ENCODE data around the gene FXN. TPM values are rescaled to one million over a fixed set of nuclear protein-coding genes. Genes with fewer than 3 reads are reported as not detected.

FXN gene
- total RNA-seq, 1 donor = 2.2 TPM

GRCh38 chr9:69040646-69041045 lies 5.1 kb downstream of the FXN start:
- Histone ChIP-seq H3K4me1 (ENCODE audit: insufficient read depth, low read length) (peaks cover 5% of the 10 kb centered on the region), H3K4me3 (ENCODE audit: insufficient read depth, low read length) (no peak overlapping the region), H3K9me3 (ENCODE audit: low read depth, low read length) (no peaks in the 10 kb centered on the region), H3K79me2 (ENCODE audit: insufficient read depth, low read length) (peaks cover 49% of the 10 kb centered on the region), H3K4me2 (ENCODE audit: insufficient read depth, low read length) (no peak overlapping the region), H2AFZ (ENCODE audit: low read length) (no peak overlapping the region), H3K36me3 (ENCODE audit: insufficient read depth, low read length) (no peaks in the 10 kb centered on the region), H4K20me1 (ENCODE audit: insufficient read depth, low read length) (no peaks in the 10 kb centered on the region), H3K27me3 (ENCODE audit: insufficient read depth, low read length) (no peaks in the 10 kb centered on the region), H3K27ac (ENCODE audit: low read depth, low read length) (no peak overlapping the region)
- no peak for TF ChIP-seq CTCF (IDR thresholded peaks at IDR 0.05; ENCODE audit: extremely low read depth, low read depth, low read length)
- no peak for DNase-seq (ENCODE audit: insufficient read length, low spot score, missing footprints)

DNA sequence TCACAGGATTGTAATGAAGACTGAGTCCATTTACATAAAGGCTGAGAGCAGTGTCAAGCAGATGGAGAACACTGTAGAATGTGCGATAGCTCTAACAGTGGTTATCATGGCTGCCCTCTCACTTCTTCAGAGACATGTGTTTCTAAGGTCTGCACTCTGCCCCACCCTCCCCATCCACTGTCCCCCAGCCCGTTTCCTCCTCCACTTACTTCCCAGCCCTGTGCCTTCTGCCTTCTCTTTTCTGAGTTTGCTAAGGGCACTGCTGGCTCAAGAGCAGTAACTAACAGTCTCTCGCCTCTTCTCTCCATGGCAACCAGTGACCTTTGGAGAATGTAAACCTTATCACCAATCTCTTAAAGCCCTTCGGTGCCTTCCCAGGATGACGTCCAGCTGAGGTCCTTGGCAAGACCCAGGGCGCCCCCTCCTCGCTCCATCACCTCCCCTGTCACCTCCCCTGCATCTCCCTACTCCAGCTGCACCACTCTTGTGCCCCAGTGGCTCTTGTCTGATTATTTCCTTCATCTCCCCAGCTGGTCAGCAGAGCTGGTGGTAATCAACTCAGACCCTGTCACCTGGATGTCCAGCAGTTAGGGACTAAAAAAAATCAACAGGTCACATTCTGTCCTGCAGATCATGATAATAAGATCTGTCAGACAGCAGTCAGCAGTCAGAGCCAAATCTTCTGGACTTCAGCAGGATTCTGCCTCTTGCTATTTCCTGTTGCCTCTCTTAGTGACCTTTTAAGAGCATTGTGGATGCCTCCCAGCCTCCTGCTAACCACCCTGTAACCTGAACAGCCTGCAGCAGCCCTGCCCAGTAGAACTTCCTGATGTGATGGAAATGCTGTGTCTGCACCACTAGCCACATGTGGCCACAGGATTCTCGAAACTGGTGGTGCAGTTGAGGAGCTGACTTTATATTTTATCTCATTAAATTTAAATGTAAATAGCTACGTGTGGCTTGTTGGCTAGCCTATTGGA lies 9.0 kb downstream of the FXN start:
- no peak for DNase-seq (ENCODE audit: insufficient read length, low spot score, missing footprints)
- H2AFZ ChIP-seq (ENCODE audit: low read length) = no peak overlapping the region

GRCh38 chr9:69045821-69046220 lies 10.3 kb downstream of the FXN start:
- Histone ChIP-seq H3K27me3 (ENCODE audit: insufficient read depth, low read length) (no peaks in the 10 kb centered on the region), H3K27ac (ENCODE audit: low read depth, low read length) (no peak overlapping the region), H3K4me2 (ENCODE audit: insufficient read depth, low read length) (no peak overlapping the region), H3K4me3 (ENCODE audit: insufficient read depth, low read length) (no peak overlapping the region), H3K4me1 (ENCODE audit: insufficient read depth, low read length) (peaks cover 10% of the 10 kb centered on the region), H2AFZ (ENCODE audit: low read length) (no peak overlapping the region), H4K20me1 (ENCODE audit: insufficient read depth, low read length) (no peaks in the 10 kb centered on the region), H3K79me2 (ENCODE audit: insufficient read depth, low read length) (peaks cover 16% of the 10 kb centered on the region), H3K36me3 (ENCODE audit: insufficient read depth, low read length) (peaks cover 13% of the 10 kb centered on the region), H3K9me3 (ENCODE audit: low read depth, low read length) (no peaks in the 10 kb centered on the region)
- TF ChIP-seq CTCF (IDR thresholded peaks at IDR 0.05; ENCODE audit: extremely low read depth, low read depth, low read length) = no peak
- no peak for DNase-seq (ENCODE audit: insufficient read length, low spot score, missing footprints)

More for the DNA sequence above, 9.0 kb downstream of the FXN start:
- Histone ChIP-seq H3K4me3 (ENCODE audit: insufficient read depth, low read length) (no peak overlapping the region), H3K27ac (ENCODE audit: low read depth, low read length) (no peak overlapping the region), H3K36me3 (ENCODE audit: insufficient read depth, low read length) (peaks cover 11% of the 10 kb centered on the region), H3K4me2 (ENCODE audit: insufficient read depth, low read length) (no peak overlapping the region), H4K20me1 (ENCODE audit: insufficient read depth, low read length) (no peaks in the 10 kb centered on the region), H3K79me2 (ENCODE audit: insufficient read depth, low read length) (peaks cover 24% of the 10 kb centered on the region), H3K4me1 (ENCODE audit: insufficient read depth, low read length) (peaks cover 10% of the 10 kb centered on the region), H3K9me3 (ENCODE audit: low read depth, low read length) (no peaks in the 10 kb centered on the region), H3K27me3 (ENCODE audit: insufficient read depth, low read length) (no peaks in the 10 kb centered on the region)
- no peak for TF ChIP-seq CTCF (IDR thresholded peaks at IDR 0.05; ENCODE audit: extremely low read depth, low read depth, low read length)

- no peak for DNase-seq (ENCODE audit: insufficient read length, low spot score, missing footprints)
- Histone ChIP-seq H2AFZ (ENCODE audit: low read length) (no peak overlapping the region), H3K27ac (ENCODE audit: low read depth, low read length) (no peak overlapping the region), H3K9me3 (ENCODE audit: low read depth, low read length) (no peaks in the 10 kb centered on the region), H4K20me1 (ENCODE audit: insufficient read depth, low read length) (no peaks in the 10 kb centered on the region), H3K4me2 (ENCODE audit: insufficient read depth, low read length) (no peak overlapping the region), H3K79me2 (ENCODE audit: insufficient read depth, low read length) (peaks cover 7% of the 10 kb centered on the region), H3K27me3 (ENCODE audit: insufficient read depth, low read length) (no peaks in the 10 kb centered on the region), H3K36me3 (ENCODE audit: insufficient read depth, low read length) (peaks cover 13% of the 10 kb centered on the region), H3K4me1 (ENCODE audit: insufficient read depth, low read length) (peaks cover 10% of the 10 kb centered on the region), H3K4me3 (ENCODE audit: insufficient read depth, low read length) (no peak overlapping the region)
- no peak for TF ChIP-seq CTCF (IDR thresholded peaks at IDR 0.05; ENCODE audit: extremely low read depth, low read depth, low read length)
Measured at GRCh38 chr9:69046723-69047122, 11.2 kb downstream of the FXN start.
